ENCODE data around the gene RNF183.

Gene RNF183, protein sequence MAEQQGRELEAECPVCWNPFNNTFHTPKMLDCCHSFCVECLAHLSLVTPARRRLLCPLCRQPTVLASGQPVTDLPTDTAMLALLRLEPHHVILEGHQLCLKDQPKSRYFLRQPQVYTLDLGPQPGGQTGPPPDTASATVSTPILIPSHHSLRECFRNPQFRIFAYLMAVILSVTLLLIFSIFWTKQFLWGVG

GRCh38 chr9:113302792-113303418 lies at the start of gene RNF183:
Gene RNF183 (minus strand): TSS chr9:113303376. CDS start chr9:113298184, 5,192 bp downstream.
- DNase-seq (ENCODE audit: low spot score), result no peak

- DNase-seq (ENCODE audit: low spot score), result no peak
Measured at GRCh38 chr9:113352411-113352810, 49.2 kb upstream of the RNF183 start.

- no peak for DNase-seq (ENCODE audit: low spot score)
Measured at GRCh38 chr9:113352006-113352405, 48.8 kb upstream of the RNF183 start.

GRCh38 chr9:113350937-113351336 lies 47.8 kb upstream of the RNF183 start:
- DNase-seq (ENCODE audit: low spot score), result peak; percentile 32

DNA sequence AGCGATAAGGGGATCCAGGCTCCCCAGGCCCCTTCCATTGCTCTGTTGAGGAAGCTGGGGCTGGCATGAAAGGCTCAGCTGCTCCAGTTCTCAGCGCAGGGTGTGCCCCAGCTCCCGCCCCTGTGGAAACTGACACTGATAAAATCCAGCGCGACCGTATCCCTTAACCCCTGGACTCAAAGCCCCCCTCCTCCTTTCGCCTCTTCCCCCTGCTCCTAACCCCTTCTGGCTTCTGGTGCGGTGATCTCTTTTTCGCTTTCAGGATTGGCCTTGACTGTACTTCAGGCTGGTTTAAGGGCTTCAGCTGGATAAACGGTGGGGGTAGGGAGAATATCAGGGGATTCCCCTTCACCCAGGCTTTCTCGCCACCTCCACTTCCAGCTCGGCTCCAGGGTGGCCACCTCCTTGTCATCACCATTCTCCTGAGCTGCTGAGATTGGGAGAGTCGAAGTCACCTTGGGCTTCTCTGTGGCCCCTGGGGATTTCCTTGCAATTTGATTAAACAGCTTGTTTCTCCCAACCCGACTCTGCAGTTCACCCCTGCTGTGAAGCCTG lies 47.0 kb upstream of the RNF183 start:
- DNase-seq (ENCODE audit: low spot score), result no peak

- peak; percentile 45 for DNase-seq (ENCODE audit: low spot score)
Measured at GRCh38 chr9:113349445-113350094, 46.4 kb upstream of the RNF183 start, which contains the start of gene BSPRY. Gene BSPRY (plus strand): TSS chr9:113349541. CDS start chr9:113349580, 39 bp downstream.

GRCh38 chr9:113349066-113349444 lies 45.9 kb upstream of the RNF183 start:
- no peak for DNase-seq (ENCODE audit: low spot score)

DNA sequence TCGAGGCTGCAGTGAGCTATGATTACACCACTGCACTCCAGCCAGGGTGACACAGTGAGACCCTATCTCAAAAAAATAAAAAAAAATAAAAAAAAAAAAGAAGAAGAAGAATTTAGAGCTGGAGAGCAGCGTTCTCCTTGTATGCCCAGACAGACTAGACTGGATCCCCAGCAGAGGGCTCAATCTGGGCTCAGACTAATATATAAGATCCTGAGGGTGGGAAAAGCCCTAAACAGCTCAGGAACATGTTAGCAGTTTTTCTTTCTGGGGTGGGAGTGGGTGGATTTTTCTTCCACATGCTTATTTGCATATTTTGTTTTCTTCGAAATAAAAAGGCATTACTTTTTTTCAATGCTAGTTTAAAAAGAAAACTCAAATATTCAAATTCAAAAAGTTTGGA lies 45.3 kb upstream of the RNF183 start:
- no peak for DNase-seq (ENCODE audit: low spot score)

DNA sequence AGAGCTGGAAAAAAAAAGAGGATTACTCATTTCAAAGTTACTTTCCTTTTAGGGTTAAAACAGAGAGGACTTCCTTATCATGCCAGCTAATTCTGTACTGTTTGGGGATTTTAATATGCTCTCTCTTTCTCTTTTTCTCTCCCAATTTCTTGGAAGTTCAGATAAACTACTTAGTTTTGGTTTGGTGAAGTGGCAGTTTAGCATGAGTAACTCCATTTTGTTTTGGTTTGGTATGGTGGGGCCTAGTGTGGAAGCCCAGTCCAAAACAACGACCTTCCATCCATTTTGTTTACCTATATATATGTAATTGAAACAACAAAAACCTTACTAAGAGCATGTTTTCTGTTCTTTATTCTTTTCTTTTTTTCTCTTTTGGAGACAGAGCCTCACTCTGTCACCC lies 42.5 kb upstream of the RNF183 start:
- DNase-seq (ENCODE audit: low spot score), result no peak

DNA sequence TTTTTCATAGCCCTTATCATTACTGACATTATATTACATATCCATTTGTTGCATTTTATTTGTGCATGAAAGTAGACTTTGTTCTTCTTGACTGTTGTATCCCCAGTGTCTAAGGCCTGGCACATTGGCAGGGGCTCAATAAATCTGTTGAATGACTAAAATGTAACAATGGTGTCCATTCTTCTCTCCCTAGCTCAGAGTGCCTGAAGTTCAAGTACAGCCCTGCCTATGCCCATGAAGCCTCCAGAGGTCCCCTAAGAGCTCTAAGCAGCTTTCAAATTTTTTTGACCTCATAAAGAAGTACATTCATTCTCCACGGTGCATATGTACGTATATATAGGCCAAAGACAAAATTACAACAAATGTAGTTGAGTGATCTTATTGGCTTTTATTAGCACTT lies 42.0 kb upstream of the RNF183 start:
- peak; percentile 58 for DNase-seq (ENCODE audit: low spot score)

DNA sequence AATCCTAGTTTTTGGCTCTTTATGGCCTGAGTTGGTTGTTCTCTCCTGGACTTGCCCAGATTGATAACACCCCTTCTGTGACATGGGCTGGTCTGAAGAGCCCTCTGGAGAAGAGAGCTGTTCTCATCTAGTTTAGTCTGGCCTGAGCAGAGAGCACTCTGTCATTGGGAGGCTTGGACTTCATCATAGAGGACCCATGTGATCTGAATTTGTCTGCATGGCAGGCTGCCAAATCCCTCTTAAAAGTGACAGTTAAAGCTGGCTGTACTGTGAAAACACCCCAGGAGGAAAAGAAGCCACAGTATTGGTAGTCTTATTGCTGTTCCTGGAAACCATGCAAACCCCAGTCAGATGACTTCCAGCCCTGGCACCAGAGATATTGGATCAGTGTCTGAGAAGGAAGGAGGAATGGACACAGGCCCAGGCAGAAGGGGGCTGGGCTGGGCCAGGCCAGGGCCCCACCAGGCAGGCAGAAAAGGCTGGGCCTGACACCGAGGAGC lies 40.6 kb upstream of the RNF183 start:
- DNase-seq (ENCODE audit: low spot score), result peak; percentile 93

DNA sequence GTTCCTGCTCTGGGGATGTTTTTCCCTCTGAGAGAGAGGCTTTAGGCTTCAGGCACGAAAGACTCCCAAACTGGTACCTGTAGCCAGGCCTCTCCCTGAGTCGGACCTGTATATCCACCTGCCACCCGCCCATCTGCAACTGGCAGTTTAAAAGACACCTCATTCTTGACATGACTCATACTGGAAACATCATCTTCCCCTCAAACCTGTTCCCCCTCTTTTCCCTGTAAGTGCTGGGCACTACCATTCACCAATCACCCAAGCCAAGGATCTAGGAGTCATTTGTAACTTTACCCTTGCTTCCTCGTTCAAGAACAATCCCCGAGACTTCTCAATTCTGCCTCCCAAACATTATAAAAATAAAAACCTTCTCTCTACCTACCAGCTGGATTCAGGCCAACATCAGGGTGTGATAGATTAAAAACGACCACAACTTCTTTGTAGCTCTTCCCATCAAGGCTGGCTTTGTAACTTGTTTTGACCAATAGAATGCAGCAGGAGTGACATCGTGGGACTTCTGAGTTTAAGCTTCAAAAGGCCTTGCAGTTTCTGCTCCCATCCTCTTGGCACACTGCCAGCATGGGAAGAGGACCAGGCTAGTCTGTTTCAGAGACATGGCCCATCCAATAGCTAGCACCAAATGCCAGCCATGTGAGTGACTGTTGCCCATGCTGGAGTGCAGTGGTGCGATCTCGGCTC lies 38.7 kb upstream of the RNF183 start:
- DNase-seq (ENCODE audit: low spot score), result no peak

DNA sequence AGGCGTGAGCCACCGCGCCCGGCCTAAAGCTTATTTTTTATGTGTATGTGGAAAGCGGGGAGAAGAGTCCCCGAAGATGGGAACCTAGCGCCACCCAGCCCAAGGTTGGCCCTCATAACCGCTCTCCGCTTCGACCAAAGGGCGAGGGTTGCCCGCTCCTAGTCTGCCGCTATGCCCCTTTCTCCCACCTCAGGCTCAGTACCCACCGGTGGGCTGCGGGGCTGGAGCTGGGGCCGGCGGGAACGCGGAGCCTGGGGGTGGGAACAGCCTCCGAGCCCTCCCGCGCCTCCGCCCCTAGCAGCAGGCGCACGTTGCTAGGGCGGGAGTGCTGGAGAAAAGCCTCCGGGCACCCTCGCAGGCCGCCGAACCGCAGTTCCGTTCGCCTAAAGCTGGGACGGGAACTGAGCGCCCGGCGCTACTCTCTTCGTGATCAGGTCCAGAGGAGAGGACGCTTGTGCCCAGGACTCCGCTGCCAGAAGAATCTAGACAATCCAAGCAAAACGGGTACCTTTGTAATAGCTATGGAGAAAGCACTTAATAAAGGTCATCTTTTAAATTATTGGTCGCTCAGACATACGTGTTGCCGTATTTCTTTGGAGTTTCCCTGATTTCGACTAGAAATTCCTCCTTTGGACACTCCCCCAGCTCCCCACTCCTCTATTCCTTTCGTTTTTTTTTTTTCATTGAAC lies 37.0 kb upstream of the RNF183 start, which contains the start of gene WDR31:
WDR31 (minus strand) TSS at position 265 of the 689 bp plus-strand sequence. CDS start 8,253 bp downstream, outside the sequence.
- DNase-seq (ENCODE audit: low spot score), result peak; percentile 89

- DNase-seq (ENCODE audit: low spot score), result no peak
Measured at GRCh38 chr9:113337714-113338113, 34.5 kb upstream of the RNF183 start.

- DNase-seq (ENCODE audit: low spot score), result no peak
Measured at GRCh38 chr9:113331780-113332179, 28.6 kb upstream of the RNF183 start.

GRCh38 chr9:113328045-113328782 lies 25.0 kb upstream of the RNF183 start:
- no peak for DNase-seq (ENCODE audit: low spot score)

DNA sequence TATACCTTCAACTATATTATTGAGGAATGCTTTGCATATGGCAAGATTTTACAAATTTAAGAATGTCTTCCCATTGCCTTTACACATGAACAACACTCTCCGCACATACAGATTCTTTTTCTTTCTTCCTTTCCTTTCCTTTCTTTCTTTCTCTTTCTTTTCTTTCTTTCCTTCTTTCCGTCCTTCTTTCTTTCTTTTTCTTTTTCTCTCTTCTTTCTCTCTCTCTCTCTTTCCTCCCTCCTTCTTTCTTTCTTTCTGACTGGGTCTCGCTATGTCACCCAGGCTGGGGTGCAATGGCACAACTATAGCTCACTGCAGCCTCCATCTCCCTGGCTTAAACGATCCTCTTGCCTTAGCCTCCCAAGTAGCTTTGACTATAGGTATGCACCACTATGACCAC lies 23.1 kb upstream of the RNF183 start:
- no peak for DNase-seq (ENCODE audit: low spot score)

DNA sequence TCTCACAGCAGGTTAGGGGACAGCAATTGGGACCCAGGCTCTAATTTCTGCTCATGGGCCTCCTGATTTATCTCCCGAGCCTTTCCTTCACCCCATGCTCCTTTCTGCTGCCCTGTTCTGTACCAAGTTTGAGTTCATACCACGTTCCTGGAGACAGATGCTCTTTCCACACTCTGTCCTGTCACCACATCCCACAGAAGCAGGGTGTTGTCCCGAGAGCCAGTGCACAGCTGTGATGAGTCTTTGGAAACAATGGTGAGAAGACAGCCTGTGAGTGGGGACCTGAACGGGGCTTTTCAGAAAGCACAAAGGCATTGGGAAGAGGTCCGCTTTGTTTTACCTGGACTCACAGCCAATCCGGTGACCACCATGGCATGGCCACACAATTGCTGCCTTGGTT lies 19.5 kb upstream of the RNF183 start:
- no peak for DNase-seq (ENCODE audit: low spot score)

- no peak for DNase-seq (ENCODE audit: low spot score)
Measured at GRCh38 chr9:113320051-113320450, 16.9 kb upstream of the RNF183 start.

DNA sequence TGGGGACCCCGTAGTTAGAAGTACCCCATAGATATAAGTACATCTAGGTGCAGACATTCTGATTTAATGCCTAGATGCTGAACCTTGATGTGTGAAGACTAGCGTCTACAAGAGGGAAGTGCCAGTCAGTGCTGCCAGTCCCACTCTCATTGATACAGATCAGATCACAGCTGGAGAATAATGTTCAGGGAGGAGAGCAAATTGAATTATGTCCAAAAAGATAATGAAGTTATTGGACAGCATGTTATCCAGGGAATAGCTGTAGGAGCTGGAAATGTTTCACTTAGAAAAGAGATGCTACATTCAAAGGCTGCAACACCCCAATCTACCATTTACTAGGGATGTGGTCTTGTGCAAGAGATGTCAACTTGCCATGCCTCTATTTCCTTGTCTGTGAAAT lies 15.9 kb upstream of the RNF183 start:
- no peak for DNase-seq (ENCODE audit: low spot score)

DNA sequence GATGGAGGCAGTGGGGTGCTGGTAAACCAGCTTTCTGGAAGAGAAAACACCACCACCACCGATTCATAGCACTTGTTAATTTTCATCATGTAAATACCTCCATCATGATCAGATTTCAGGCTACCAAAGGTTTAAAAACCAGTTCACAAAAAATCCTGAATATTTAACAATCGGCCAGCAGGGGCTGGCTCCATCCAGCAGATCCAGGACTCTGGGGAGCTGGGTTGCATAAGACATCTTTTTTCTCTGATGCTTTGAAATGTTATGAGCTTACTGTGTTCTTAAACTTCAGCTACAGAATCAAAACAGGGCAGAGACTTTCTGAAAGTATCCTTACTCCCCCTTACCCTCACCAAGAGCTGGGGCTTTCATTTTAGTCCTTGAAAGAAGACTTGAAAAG lies 14.6 kb upstream of the RNF183 start:
- DNase-seq (ENCODE audit: low spot score), result no peak

Data from putamen (tissue), 1 donor.